ENCODE results near the gene MRPS26. TPM values are rescaled to one million over a fixed set of nuclear protein-coding genes. Genes with fewer than 3 reads are reported as not detected.

MRPS26 gene
- polyA plus RNA-seq, 1 donor (not counting 4 experiments of a cell fraction or from before 2014, with no cell fraction given) = 29.8 TPM

GRCh38 chr20:3042625-3043024 lies 3.2 kb upstream of the MRPS26 start:
- no peak for FAIRE-seq
- dilution Hi-C loops (cut with MboI; ENCODE audit: extremely low pct_ligation_motif_present, low sequenced_read_pairs) = no loop called here
- Histone ChIP-seq H3K27ac (ENCODE audit: control insufficient read depth, insufficient read depth, low read length) (no peak overlapping the region), H2AFZ (ENCODE audit: control insufficient read depth, low read length) (no peak overlapping the region), H3K79me2 (ENCODE audit: control insufficient read depth, insufficient read depth, low read length) (peaks cover 12% of the 10 kb centered on the region), H3K27me3 (ENCODE audit: control insufficient read depth, extremely low read depth, insufficient read depth, low read length) (no peaks in the 10 kb centered on the region), H4K20me1 (ENCODE audit: control insufficient read depth, extremely low read depth, insufficient read depth, low read length) (no peaks in the 10 kb centered on the region), H3K4me1 (ENCODE audit: control insufficient read depth, extremely low read depth, insufficient read depth, low read length) (no peaks in the 10 kb centered on the region), H3K9ac (ENCODE audit: control insufficient read depth, extremely low read depth, insufficient read depth, low read length) (no peak overlapping the region), H3K4me3 (ENCODE audit: control insufficient read depth in 2 of 3, extremely low read depth in 1 of 3, insufficient read depth in 2 of 3, low read depth in 1 of 3, low read length in 3 of 3) (no peak overlapping the region), H3K36me3 (ENCODE audit: control insufficient read depth in 2 of 2, extremely low read depth in 1 of 2, insufficient read depth in 2 of 2, low read length in 2 of 2) (peaks cover 10 to 21% of the 10 kb centered on the region in 2 experiments), H3K9me3 (ENCODE audit: control insufficient read depth, low read depth, low read length) (no peaks in the 10 kb centered on the region), H3K4me2 (ENCODE audit: control insufficient read depth, extremely low read depth, insufficient read depth, low read depth, low read length) (no peak overlapping the region), H3K9me1 (ENCODE audit: control insufficient read depth, extremely low read depth, insufficient read depth, low read length) (no peaks in the 10 kb centered on the region)
- no peak for TF ChIP-seq CTCF (optimal IDR thresholded peaks at IDR 0.05 in 1 of 3, IDR thresholded peaks at IDR 0.05 in 1 of 3, conservative IDR thresholded peaks at IDR 0.05 in 1 of 3; ENCODE audit: extremely low read depth in 1 of 3, insufficient read depth in 2 of 3, low read length in 3 of 3)
- TF ChIP-seq EZH2 (IDR thresholded peaks at IDR 0.05; ENCODE audit: low read length) = no peak
- DNase-seq (ENCODE audit: low read depth, low spot score) = no peak

- FAIRE-seq = no peak
- H3K4me3 ChIP-seq (ENCODE audit: control insufficient read depth in 2 of 3, extremely low read depth in 1 of 3, insufficient read depth in 2 of 3, low read depth in 1 of 3, low read length in 3 of 3) = no peak within 1 kb of the TSS
- H3K27me3 ChIP-seq (ENCODE audit: control insufficient read depth, extremely low read depth, insufficient read depth, low read length) = no peaks in the 10 kb centered on the region
- no peak for TF ChIP-seq EZH2 (IDR thresholded peaks at IDR 0.05; ENCODE audit: low read length)
- no peak for TF ChIP-seq CTCF (optimal IDR thresholded peaks at IDR 0.05 in 1 of 3, IDR thresholded peaks at IDR 0.05 in 1 of 3, conservative IDR thresholded peaks at IDR 0.05 in 1 of 3; ENCODE audit: extremely low read depth in 1 of 3, insufficient read depth in 2 of 3, low read length in 3 of 3)
- peaks cover 12 to 22% of the 10 kb centered on the region in 2 experiments for H3K36me3 ChIP-seq (ENCODE audit: control insufficient read depth in 2 of 2, extremely low read depth in 1 of 2, insufficient read depth in 2 of 2, low read length in 2 of 2)
- peaks cover 14% of the 10 kb centered on the region for H3K79me2 ChIP-seq (ENCODE audit: control insufficient read depth, insufficient read depth, low read length)
- H3K27ac ChIP-seq (ENCODE audit: control insufficient read depth, insufficient read depth, low read length) = no peak within 1 kb of the TSS
- no peaks in the 10 kb centered on the region for H3K9me1 ChIP-seq (ENCODE audit: control insufficient read depth, extremely low read depth, insufficient read depth, low read length)
- no peaks in the 10 kb centered on the region for H3K9me3 ChIP-seq (ENCODE audit: control insufficient read depth, low read depth, low read length)
- DNase-seq (ENCODE audit: low read depth, low spot score) = no peak
- no peak within 1 kb of the TSS for H2AFZ ChIP-seq (ENCODE audit: control insufficient read depth, low read length)
- H3K4me2 ChIP-seq (ENCODE audit: control insufficient read depth, extremely low read depth, insufficient read depth, low read depth, low read length) = no peak within 1 kb of the TSS
- no peak within 1 kb of the TSS for H3K9ac ChIP-seq (ENCODE audit: control insufficient read depth, extremely low read depth, insufficient read depth, low read length)
- dilution Hi-C loops (cut with MboI; ENCODE audit: extremely low pct_ligation_motif_present, low sequenced_read_pairs) = no loop called here
- H4K20me1 ChIP-seq (ENCODE audit: control insufficient read depth, extremely low read depth, insufficient read depth, low read length) = no peaks in the 10 kb centered on the region
- H3K4me1 ChIP-seq (ENCODE audit: control insufficient read depth, extremely low read depth, insufficient read depth, low read length) = no peaks in the 10 kb centered on the region
Measured at GRCh38 chr20:3043322-3043721, 2.5 kb upstream of the MRPS26 start, which contains the start of gene GNRH2. GNRH2 (plus strand) TSS chr20:3043622; CDS start chr20:3044415, 793 bp downstream.

Data from keratinocyte (primary cell).